GM21825 (cell line): ENCODE data around the gene IRF7.

Experiments
- ATAC-seq: cut with Tn5 transposase; IDR thresholded peaks from one replicate; pipeline ENCODE4 v1.9.1; 2021; ENCODE audit warnings: mild to moderate bottlenecking, moderate library complexity; ENCODE audit not compliant: unreplicated experiment

The IRF7 gene

GRCh38 chr11:609341-609811, 6.4 kb downstream of the IRF7 start:
- ATAC-seq = no peak

GRCh38 chr11:608791-609251, 6.9 kb downstream of the IRF7 start:
- ATAC-seq = no peak

- ATAC-seq = no peak
Measured at GRCh38 chr11:607971-608659, 7.6 kb downstream of the IRF7 start.

GRCh38 chr11:607020-607780, 8.6 kb downstream of the IRF7 start:
- ATAC-seq = no peak

- no peak for ATAC-seq
Measured at GRCh38 chr11:606245-606644, 9.5 kb downstream of the IRF7 start.

GRCh38 chr11:605286-606129, 10.2 kb downstream of the IRF7 start:
- ATAC-seq = no peak

GRCh38 chr11:603154-603553, 12.6 kb downstream of the IRF7 start:
- no peak for ATAC-seq

GRCh38 chr11:601573-602245, 14.0 kb downstream of the IRF7 start:
- no peak for ATAC-seq

- ATAC-seq = no peak
Measured at GRCh38 chr11:598005-598680, 17.6 kb downstream of the IRF7 start.

GRCh38 chr11:597166-597725, 18.5 kb downstream of the IRF7 start:
- ATAC-seq = no peak

GRCh38 chr11:596374-596773, 19.4 kb downstream of the IRF7 start:
- ATAC-seq = no peak

- no peak for ATAC-seq
Measured at GRCh38 chr11:595400-595799, 20.4 kb downstream of the IRF7 start.

- no peak for ATAC-seq
Measured at GRCh38 chr11:593347-593746, 22.4 kb downstream of the IRF7 start.

- ATAC-seq = no peak
Measured at GRCh38 chr11:592918-593317, 22.8 kb downstream of the IRF7 start.

- no peak for ATAC-seq
Measured at GRCh38 chr11:592501-592900, 23.2 kb downstream of the IRF7 start.

- ATAC-seq = no peak
Measured at GRCh38 chr11:590997-591396, 24.8 kb downstream of the IRF7 start.

- ATAC-seq = no peak
Measured at GRCh38 chr11:589798-590197, 26.0 kb downstream of the IRF7 start.

- ATAC-seq = no peak
Measured at GRCh38 chr11:587978-588380, 27.8 kb downstream of the IRF7 start.

- ATAC-seq = no peak
Measured at GRCh38 chr11:587546-587945, 28.2 kb downstream of the IRF7 start.
